ENCODE data around the gene CRB1.

Gene CRB1

DNA sequence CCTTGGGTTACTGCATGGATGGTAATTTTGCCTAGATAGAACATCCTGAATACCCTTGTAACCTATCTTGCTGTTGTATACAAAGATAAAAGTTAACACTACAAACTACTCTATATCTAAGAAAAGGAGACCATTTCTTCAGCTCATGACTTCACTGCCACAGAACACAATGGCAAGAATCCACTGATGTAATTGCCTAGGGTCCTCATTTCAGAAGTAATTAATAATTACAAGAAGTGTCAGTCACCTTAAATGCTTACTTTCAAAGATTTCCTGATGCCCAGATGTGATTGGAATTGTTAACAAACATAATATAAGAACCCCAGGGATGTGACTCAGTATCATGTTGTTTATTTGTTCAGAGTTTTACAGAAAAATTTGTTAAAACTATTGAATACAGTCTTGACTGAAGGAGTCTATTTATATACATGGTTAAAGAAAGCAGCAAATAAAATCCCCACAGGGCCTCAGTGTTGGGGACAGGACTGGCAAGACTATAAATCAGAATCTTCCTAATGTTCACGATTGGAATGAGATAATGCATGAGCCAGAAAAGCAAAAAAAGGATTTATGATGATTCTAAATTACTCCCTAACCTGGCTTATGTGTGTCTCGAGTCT lies 83.9 kb downstream of the CRB1 start:
- no peak for DNase-seq

DNA sequence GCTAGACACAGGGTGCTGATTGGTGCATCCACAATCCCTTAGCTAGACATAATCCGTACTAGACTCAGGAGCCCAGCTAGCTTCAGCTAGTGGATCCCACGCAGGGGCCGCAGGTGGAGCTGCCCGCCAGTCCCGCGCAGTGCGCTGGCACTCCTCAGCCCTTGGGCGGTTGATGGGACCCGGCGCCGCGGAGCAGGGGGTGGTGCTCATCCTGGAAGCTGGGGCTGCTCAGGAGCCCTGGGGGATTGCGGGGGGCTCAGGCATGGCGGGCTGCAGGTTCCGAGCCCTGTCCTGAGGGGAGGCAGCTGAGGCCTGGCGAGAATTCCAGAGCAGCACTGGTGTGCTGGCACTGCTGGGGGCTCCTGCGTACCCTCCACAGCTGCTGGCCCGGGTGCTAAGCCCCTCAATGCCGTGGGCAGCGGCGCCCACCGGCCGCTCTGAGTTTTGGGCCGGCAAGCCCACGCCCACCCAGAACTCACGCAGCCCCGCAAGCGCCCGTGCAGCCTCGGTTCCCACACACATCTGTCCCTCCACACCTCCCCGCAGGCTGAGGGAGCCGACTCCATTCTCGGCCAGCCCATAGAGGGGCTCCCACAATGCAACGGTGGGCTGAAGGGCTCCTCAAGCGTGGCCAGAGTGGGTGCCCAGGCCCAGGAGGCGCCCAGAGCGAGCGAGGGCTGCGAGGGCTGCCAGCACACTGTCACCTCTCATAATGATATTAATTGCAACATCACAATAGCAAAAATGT lies 87.4 kb downstream of the CRB1 start:
- DNase-seq, result no peak

GRCh38 chr1:197356723-197357533 lies 88.9 kb downstream of the CRB1 start:
- DNase-seq, result no peak

DNA sequence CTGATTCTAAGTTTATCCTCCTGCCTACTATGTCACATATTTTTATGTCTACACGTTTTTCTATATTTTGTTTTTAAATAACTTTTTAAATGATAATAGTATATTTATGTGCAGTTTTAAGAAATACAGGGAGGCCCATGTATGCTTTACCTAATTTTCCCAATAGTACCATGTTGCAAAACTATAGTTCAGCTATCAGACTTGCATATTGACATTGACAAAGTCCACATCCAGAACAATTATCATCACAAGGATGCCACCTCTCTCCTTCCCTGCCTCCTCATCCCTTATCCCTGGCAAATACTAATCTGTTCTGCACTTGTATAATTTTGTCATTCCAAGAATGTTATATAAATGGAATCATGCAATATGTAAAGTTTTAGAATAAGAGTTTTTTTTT lies 90.9 kb downstream of the CRB1 start:
- DNase-seq, result no peak

- no peak for DNase-seq
Measured at GRCh38 chr1:197360068-197360467, 92.0 kb downstream of the CRB1 start.

DNA sequence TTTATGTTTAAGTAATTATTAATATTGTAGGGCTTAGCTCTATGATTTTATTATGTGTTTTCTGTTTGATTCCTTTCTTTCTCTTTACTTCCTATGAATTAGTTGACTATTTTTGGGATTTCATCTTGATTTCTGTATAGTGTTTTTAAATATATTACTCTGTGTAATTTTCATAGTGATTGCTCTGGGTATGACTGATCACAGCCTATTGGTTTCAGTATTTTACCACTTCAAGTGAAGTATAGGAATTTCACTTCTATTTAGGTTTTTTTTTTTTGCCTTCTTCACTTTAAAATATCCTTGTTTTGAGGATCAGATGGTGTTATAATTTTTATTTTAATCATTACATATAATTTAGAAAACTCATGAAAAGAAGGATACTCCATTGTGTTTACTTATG lies 94.8 kb downstream of the CRB1 start:
- DNase-seq, result no peak

DNA sequence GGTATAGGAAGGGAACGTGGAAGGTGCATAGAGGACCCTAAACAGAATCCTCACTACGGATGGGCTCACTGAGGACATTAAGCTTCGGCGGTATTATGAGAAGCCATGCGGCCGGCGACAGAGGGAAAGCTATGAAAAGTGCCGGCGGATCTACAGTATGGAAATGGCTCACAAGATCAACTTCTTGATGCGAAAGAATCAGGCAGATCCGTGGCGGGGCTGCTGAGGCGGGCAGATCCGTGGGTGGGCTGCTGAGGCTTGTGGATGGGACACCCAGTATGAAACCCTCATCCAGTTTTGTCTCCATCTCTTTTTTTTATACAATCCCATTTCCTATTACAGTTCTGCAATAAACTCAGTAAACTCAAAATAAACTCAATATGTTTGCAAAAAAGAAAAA lies 95.8 kb downstream of the CRB1 start:
- DNase-seq, result no peak

DNA sequence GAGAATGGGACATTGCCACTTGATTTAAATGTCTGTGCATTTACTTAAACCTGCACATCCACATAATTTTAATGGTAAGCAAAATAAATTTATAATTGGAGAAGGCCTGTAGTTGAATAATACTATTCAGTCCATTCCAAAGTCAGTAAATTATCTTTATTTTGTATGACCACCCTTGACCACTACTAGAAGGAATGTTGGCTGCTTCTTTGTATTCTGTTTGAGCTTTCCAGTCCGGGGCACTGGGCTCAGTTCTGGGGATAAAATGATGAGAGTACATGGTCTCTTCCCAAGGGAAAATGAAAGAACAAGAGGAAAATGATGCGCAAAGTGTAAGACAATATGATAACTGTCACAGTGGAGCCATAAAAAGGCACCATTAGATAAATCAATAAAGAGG lies 98.9 kb downstream of the CRB1 start:
- DNase-seq, result no peak

DNA sequence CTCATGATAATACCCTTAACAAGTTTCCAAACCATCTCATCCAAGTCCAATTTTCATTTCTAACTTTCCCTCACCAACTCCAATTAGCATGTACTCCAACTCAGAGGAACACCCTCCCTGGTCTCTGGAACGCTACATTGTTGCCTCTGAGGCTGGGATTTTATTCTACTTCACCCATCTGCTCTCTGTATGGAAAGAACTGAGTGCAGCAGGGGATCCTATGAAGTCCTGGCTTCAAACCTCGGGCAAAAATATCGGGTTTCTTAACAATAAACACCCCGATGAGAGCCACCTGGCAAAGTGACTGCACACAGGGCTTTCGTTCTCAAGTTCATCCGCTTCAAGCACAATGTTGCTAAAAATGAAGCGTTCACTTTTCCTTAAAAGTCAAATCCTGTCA lies 99.6 kb downstream of the CRB1 start:
- DNase-seq, result no peak

DNA sequence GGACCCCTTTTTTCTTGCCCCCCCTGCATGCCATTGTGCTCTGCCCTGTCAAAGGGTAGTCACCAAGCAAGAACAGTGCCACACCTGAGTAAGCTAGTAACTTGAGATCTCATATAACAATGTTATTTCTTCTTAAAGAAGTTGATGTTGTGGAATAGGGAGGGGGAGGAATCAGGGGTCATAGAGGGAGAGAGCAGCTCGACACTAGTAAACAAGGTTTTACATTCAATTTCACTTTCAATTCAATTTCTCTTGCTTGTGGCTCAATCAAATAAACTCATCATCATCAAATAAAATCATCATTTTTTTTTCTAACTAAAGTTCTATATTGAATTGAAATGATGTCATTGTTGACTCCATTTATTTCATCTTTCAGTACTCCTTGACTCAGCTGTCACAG lies 106.4 kb downstream of the CRB1 start:
- no peak for DNase-seq

GRCh38 chr1:197384471-197384870 lies 116.4 kb downstream of the CRB1 start:
- DNase-seq, result no peak

DNA sequence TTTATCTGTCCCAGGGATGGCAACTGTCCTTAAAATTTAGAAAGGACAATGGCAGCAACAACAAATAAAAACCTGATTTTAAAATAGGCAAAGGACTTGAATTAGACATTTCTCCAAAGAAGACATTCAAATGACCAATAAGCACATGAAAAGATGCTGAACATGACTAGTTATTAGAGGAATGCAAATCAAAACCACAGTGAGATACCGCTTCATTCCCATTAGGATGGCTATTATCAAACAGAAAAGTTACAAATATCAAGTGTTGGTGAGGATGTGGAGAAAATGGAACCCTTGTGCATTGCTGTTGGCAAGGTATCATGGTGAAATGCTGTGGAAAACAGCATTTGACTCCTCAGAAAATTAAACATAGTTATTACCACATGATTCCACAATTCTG lies 120.7 kb downstream of the CRB1 start:
- no peak for DNase-seq

- no peak for DNase-seq
Measured at GRCh38 chr1:197390856-197391255, 122.8 kb downstream of the CRB1 start.

- no peak for DNase-seq
Measured at GRCh38 chr1:197391303-197392226, 123.5 kb downstream of the CRB1 start.

DNA sequence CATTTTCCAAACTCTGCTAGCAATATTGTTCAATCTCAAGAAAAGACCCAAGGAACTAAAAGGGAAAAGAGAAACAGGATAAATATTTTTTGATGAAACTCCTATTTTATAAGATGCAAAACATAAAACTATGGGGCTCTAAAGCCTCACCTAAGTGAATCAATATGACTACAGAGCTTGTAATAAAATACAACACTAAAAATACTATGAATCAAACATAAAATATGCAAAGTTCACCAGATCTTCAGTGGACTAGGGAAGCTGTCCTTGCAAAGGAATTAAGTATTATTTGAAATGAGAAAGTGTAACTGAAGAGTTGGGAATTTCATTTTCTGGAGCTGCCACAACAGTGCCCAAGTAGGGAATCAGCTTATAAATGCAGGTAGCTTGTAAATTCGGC lies 124.5 kb downstream of the CRB1 start:
- DNase-seq, result no peak

DNA sequence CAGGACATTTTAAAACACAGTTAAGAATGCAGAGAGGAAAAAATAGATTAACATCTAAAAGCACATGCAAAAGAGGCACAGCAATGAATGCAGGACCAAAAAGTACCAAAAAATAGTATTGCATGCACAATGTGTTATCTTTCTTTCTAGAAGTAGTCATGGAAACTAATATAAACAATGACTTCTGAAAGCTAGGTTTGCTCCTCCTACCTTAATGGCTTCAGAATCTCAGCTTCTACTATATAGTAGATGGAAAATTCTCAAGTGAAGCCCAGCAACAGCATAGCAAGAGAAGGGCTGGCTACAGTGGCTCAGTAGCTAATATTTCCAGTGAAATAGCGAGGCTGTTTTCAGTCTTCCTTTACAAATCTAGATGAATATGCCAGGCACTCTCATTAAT lies 125.1 kb downstream of the CRB1 start:
- DNase-seq, result no peak

GRCh38 chr1:197393772-197394171 lies 125.7 kb downstream of the CRB1 start:
- no peak for DNase-seq

GRCh38 chr1:197394831-197395608 lies 127.0 kb downstream of the CRB1 start:
- no peak for DNase-seq

- no peak for DNase-seq
Measured at GRCh38 chr1:197397895-197398294, 129.8 kb downstream of the CRB1 start.

DNA sequence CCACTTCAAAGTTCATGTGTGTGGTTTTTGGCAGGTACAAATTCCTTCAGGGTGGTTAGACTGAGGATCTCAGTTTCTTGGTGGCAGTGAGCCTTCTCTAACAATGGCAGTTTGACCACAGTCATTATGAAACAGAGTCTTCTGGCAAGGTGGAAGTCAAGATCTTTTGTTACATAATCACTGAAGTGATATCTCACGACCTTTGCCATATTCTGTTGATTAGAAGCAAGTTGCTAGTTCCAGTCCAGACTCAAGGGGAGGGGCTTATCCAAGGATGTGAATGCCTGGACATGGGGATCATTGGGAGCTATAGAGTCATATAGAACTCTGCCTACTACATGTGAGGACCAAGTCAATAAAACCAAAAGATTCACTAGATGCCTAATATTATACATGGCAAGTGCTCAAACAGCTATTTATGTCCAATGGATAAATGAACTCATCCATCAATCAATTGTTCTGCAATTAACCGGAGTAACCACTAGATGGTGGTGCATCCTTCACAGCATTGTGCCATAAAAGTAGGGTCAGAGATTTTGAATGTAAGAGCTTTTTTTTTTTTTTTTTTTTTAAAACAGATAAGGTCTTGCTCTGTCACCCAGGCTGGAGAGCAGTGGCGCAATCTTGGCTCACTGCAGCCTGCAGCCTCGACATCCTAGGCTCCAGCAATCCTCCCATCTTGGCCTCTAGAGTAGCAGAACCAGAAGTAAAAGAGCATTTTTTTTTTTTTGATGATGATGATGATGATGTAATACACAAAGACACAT lies 131.9 kb downstream of the CRB1 start:
- DNase-seq, result no peak

GRCh38 chr1:197400522-197400902 lies 132.5 kb downstream of the CRB1 start:
- no peak for DNase-seq
